Lung microvascular endothelial cell (primary cell): ENCODE measurements around the gene NEK7. TPM values are rescaled to one million over a fixed set of nuclear protein-coding genes. Genes with fewer than 3 reads are reported as not detected.

Experiments used
- DNase-seq, 2 donors: peaks; one replicate each; pipeline versions ENCODE4 v3.0.0 to v3.0.0-alpha.2; 2010; ENCODE audit warnings: low read depth in 2 of 2
- total RNA-seq: library from RNA; depleted of rRNA; stranded (reverse); fragments of >200 nt; gene quantifications from 2 replicates; pipeline ENCODE4 v1.2.1, GENCODE V29; 2014

Gene NEK7
- total RNA-seq, 1 donor from 2014 or later: 57.1 TPM

- DNase-seq: no peak
Measured at GRCh38 chr1:198350456-198350855, 193.7 kb downstream of the NEK7 start.

GRCh38 chr1:198352975-198353695 lies 196.3 kb downstream of the NEK7 start:
- no peak for DNase-seq

- no peak for DNase-seq
Measured at GRCh38 chr1:198357937-198358336, 201.1 kb downstream of the NEK7 start.

- DNase-seq: peak; percentile 45 to 46
Measured at GRCh38 chr1:198359024-198359653, 202.3 kb downstream of the NEK7 start.

GRCh38 chr1:198360208-198360729 lies 203.5 kb downstream of the NEK7 start:
- no peak for DNase-seq

- no peak for DNase-seq
Measured at GRCh38 chr1:198361237-198361767, 204.5 kb downstream of the NEK7 start.

- no peak for DNase-seq
Measured at GRCh38 chr1:198363625-198364151, 206.9 kb downstream of the NEK7 start.

GRCh38 chr1:198364471-198364870 lies 207.7 kb downstream of the NEK7 start:
- DNase-seq: no peak

- no peak for DNase-seq
Measured at GRCh38 chr1:198367296-198367695, 210.5 kb downstream of the NEK7 start.

- DNase-seq: no peak
Measured at GRCh38 chr1:198370996-198371395, 214.2 kb downstream of the NEK7 start.

Other genes with a start within 250 kb of the NEK7 start
- not detected in 2 replicates for gene LHX9, start 239.6 kb upstream of the NEK7 start, total RNA-seq